BLaER1 (cell line): ENCODE measurements around the gene PHYKPL.

Experiments
- H3K27ac ChIP-seq: shearing (Covaris generic); formaldehyde crosslinking; 2 replicates; pipeline ENCODE4 v1.8.1; 2022
- H3K27me3 ChIP-seq: shearing (Covaris generic); formaldehyde crosslinking; 2 replicates; pipeline ENCODE4 v1.8.1; 2022
- H3K36me3 ChIP-seq: shearing (Covaris generic); formaldehyde crosslinking; 2 replicates; pipeline ENCODE4 v1.8.1; 2022
- H3K4me1 ChIP-seq: shearing (Covaris generic); formaldehyde crosslinking; 2 replicates; pipeline ENCODE4 v1.8.1; 2022
- H3K4me2 ChIP-seq: shearing (Covaris generic); formaldehyde crosslinking; 2 replicates; pipeline ENCODE4 v1.8.1; 2022
- H3K4me3 ChIP-seq: shearing (Covaris generic); formaldehyde crosslinking; 2 replicates; pipeline ENCODE4 v1.8.1; 2022
- H3K9ac ChIP-seq: shearing (Covaris generic); formaldehyde crosslinking; 2 replicates; pipeline ENCODE4 v1.8.1; 2022
- H3K9me3 ChIP-seq: shearing (Covaris generic); formaldehyde crosslinking; 2 replicates; pipeline ENCODE4 v1.8.1; 2022
- H4K20me1 ChIP-seq: shearing (Covaris generic); formaldehyde crosslinking; 2 replicates; pipeline ENCODE4 v1.8.1; 2022
- Cebpa-rat ChIP-seq: shearing (Covaris generic); IDR thresholded peaks from 2 replicates; pipeline ENCODE4 v1.8.1; 2022

Gene PHYKPL

GRCh38 chr5:178227929-178228328, 4.7 kb downstream of the PHYKPL start:
- peaks cover 84% of the 10 kb centered on the region for H3K36me3 ChIP-seq
- no peak overlapping the region for H3K4me3 ChIP-seq
- no peak overlapping the region for H3K9ac ChIP-seq
- H3K9me3 ChIP-seq: no peaks in the 10 kb centered on the region
- no peak overlapping the region for H3K4me2 ChIP-seq
- H3K27ac ChIP-seq: no peak overlapping the region
- H3K27me3 ChIP-seq: no peaks in the 10 kb centered on the region
- peaks cover 82% of the 10 kb centered on the region for H4K20me1 ChIP-seq
- no peak for TF ChIP-seq Cebpa-rat
- peaks cover 24% of the 10 kb centered on the region for H3K4me1 ChIP-seq

GRCh38 chr5:178227138-178227659, 5.4 kb downstream of the PHYKPL start:
- Histone ChIP-seq H3K4me1 (peaks cover 20% of the 10 kb centered on the region), H4K20me1 (peaks cover 89% of the 10 kb centered on the region), H3K9ac (no peak overlapping the region), H3K27me3 (no peaks in the 10 kb centered on the region), H3K27ac (no peak overlapping the region), H3K9me3 (no peaks in the 10 kb centered on the region), H3K4me3 (no peak overlapping the region), H3K4me2 (no peak overlapping the region), H3K36me3 (peaks cover 91% of the 10 kb centered on the region)
- TF ChIP-seq Cebpa-rat: no peak

GRCh38 chr5:178225174-178225573, 7.4 kb downstream of the PHYKPL start:
- Histone ChIP-seq H3K4me1 (peaks cover 3% of the 10 kb centered on the region), H3K4me3 (no peak overlapping the region), H3K27ac (no peak overlapping the region), H3K9ac (no peak overlapping the region), H4K20me1 (peaks cover 90% of the 10 kb centered on the region), H3K4me2 (no peak overlapping the region), H3K27me3 (no peaks in the 10 kb centered on the region), H3K9me3 (no peaks in the 10 kb centered on the region), H3K36me3 (peaks cover 100% of the 10 kb centered on the region)
- TF ChIP-seq Cebpa-rat: no peak

GRCh38 chr5:178224403-178224802, 8.2 kb downstream of the PHYKPL start:
- H3K4me2 ChIP-seq: no peak overlapping the region
- H4K20me1 ChIP-seq: peaks cover 90% of the 10 kb centered on the region
- H3K27ac ChIP-seq: no peak overlapping the region
- H3K4me1 ChIP-seq: no peaks in the 10 kb centered on the region
- no peak overlapping the region for H3K9ac ChIP-seq
- no peaks in the 10 kb centered on the region for H3K27me3 ChIP-seq
- no peaks in the 10 kb centered on the region for H3K9me3 ChIP-seq
- TF ChIP-seq Cebpa-rat: no peak
- peaks cover 100% of the 10 kb centered on the region for H3K36me3 ChIP-seq
- H3K4me3 ChIP-seq: no peak overlapping the region

GRCh38 chr5:178223828-178224335, 8.7 kb downstream of the PHYKPL start:
- Histone ChIP-seq H3K9me3 (no peaks in the 10 kb centered on the region), H3K36me3 (peaks cover 97% of the 10 kb centered on the region), H3K27me3 (no peaks in the 10 kb centered on the region), H3K9ac (no peak overlapping the region), H3K4me2 (no peak overlapping the region), H3K4me3 (no peak overlapping the region), H3K27ac (no peak overlapping the region), H3K4me1 (no peaks in the 10 kb centered on the region), H4K20me1 (peaks cover 87% of the 10 kb centered on the region)
- TF ChIP-seq Cebpa-rat: no peak

GRCh38 chr5:178223196-178223773, 9.3 kb downstream of the PHYKPL start:
- Histone ChIP-seq H3K27ac (no peak overlapping the region), H3K4me3 (no peak overlapping the region), H3K9me3 (no peaks in the 10 kb centered on the region), H4K20me1 (peaks cover 83% of the 10 kb centered on the region), H3K9ac (no peak overlapping the region), H3K27me3 (no peaks in the 10 kb centered on the region), H3K4me1 (no peaks in the 10 kb centered on the region), H3K4me2 (no peak overlapping the region), H3K36me3 (peaks cover 95% of the 10 kb centered on the region)
- TF ChIP-seq Cebpa-rat: no peak

GRCh38 chr5:178222292-178222691, 10.3 kb downstream of the PHYKPL start:
- H3K27ac ChIP-seq: no peak overlapping the region

GRCh38 chr5:178221853-178222252, 10.7 kb downstream of the PHYKPL start:
- Histone ChIP-seq H3K4me3 (no peak overlapping the region), H3K4me1 (no peaks in the 10 kb centered on the region), H3K27ac (no peak overlapping the region), H3K9ac (no peak overlapping the region), H3K9me3 (no peaks in the 10 kb centered on the region), H4K20me1 (peaks cover 73% of the 10 kb centered on the region), H3K27me3 (no peaks in the 10 kb centered on the region), H3K4me2 (no peak overlapping the region), H3K36me3 (peaks cover 92% of the 10 kb centered on the region)
- no peak for TF ChIP-seq Cebpa-rat

More at GRCh38 chr5:178222292-178222691, 10.3 kb downstream of the PHYKPL start:
- Histone ChIP-seq H3K9me3 (no peaks in the 10 kb centered on the region), H3K4me2 (no peak overlapping the region), H3K4me3 (no peak overlapping the region), H3K9ac (no peak overlapping the region), H4K20me1 (peaks cover 77% of the 10 kb centered on the region), H3K27me3 (no peaks in the 10 kb centered on the region), H3K4me1 (no peaks in the 10 kb centered on the region), H3K36me3 (peaks cover 92% of the 10 kb centered on the region)
- no peak for TF ChIP-seq Cebpa-rat

- H3K36me3 ChIP-seq: peaks cover 92% of the 10 kb centered on the region
- no peaks in the 10 kb centered on the region for H3K27me3 ChIP-seq
- no peak overlapping the region for H3K4me2 ChIP-seq
- no peaks in the 10 kb centered on the region for H3K9me3 ChIP-seq
- no peaks in the 10 kb centered on the region; the same call in 1 of the 2 replicates for H3K4me1 ChIP-seq
- TF ChIP-seq Cebpa-rat: no peak
- no peak overlapping the region for H3K9ac ChIP-seq
- peaks cover 79% of the 10 kb centered on the region for H4K20me1 ChIP-seq
- H3K4me3 ChIP-seq: no peak overlapping the region
- no peak overlapping the region for H3K27ac ChIP-seq
Observed at GRCh38 chr5:178221282-178221681, 11.3 kb downstream of the PHYKPL start.

- Histone ChIP-seq H3K27ac (no peak overlapping the region), H3K4me2 (no peak overlapping the region), H4K20me1 (peaks cover 84% of the 10 kb centered on the region), H3K9me3 (no peaks in the 10 kb centered on the region), H3K4me3 (no peak overlapping the region), H3K36me3 (peaks cover 92% of the 10 kb centered on the region), H3K4me1 (peaks cover 7% of the 10 kb centered on the region; the same call in 1 of the 2 replicates), H3K27me3 (no peaks in the 10 kb centered on the region), H3K9ac (no peak overlapping the region)
- TF ChIP-seq Cebpa-rat: no peak
Observed at GRCh38 chr5:178218827-178219226, 13.8 kb downstream of the PHYKPL start.
